OCI-M1 (cell line): Measurements from ENCODE around the gene CFAP161.
"Not testable (repeated sequence)": the region's sequence is repeated elsewhere in the genome, so short reads cannot be mapped to it uniquely, and the experiment has no call there.

ENCODE experiments used
- DNase-seq: peaks from one replicate; lab custom pipeline; 2025; lab: John Stamatoyannopoulos, UW

Gene CFAP161

DNA sequence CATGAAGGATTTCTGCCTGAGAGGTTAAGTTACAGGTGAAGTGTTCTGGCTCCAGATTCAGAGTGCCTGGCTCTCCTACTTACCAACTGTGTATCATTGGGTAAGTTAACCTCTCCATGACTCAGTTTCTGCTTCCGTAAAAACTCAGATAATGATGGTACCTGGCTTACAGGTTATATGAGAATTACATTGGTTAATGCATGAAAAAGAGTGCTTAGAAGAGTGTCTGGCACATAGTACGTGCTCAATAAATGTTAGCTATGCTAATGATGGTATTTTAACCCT is 23.8 kb downstream of the CFAP161 start:
- no peak for DNase-seq

DNA sequence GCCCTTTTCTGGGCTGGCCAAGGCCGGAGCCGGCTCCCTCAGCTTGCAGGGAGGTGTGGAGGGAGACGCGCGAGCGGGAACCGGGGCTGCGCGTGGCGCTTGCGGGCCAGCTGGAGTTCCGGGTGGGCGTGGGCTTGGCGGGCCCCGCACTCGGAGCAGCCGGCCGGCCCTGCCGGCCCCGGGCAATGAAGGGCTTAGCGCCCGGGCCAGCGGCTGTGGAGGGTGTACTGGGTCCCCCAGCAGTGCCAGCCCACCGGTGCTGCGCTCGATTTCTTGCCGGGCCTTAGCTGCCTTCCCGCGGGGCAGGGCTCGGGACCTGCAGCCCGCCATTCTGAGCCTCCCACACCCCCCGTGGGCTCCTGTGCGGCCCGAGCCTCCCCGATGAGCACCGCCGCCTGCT is 24.5 kb downstream of the CFAP161 start:
- not testable (repeated sequence) for DNase-seq

DNA sequence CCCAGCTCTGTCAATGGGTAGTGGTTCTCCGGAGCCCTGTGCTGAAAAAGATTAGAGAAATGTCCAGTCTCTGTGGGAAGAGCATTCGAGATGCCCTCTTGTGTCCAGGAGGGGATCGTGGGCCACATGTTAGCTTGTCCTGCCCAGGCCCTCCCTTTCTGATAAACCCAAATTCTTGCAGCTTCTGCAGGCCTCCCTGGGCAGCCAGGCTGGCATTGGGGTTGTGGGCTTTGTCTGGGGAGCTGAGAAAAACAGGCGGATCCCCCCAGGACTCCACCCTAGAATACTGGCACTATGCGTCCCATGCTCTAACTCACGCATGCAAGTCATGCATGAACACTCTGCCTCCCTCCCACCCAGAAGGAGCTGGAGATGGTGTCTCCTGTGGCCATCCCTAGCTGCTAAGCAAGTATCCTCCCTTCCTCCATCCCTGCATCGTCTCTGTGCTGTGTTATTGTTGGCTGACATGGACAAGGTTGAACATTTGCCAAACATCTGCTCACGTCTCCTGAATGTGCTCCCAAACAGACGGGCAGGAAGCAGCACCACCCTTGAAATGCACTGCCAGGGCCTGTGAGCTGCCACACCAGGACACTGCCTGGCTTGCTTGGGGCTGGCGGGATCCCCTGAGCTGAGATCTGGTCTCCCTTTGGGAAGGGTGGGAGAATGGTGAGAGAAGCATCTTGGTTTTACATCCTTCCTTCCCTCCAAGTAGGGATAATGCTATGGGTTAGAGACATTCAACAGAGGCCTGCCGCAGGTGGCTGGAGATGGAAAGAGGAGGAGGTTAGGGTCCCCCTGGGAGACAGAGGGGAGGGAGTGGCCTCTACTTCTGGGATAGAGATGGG is 26.5 kb downstream of the CFAP161 start:
- DNase-seq: no peak

DNA sequence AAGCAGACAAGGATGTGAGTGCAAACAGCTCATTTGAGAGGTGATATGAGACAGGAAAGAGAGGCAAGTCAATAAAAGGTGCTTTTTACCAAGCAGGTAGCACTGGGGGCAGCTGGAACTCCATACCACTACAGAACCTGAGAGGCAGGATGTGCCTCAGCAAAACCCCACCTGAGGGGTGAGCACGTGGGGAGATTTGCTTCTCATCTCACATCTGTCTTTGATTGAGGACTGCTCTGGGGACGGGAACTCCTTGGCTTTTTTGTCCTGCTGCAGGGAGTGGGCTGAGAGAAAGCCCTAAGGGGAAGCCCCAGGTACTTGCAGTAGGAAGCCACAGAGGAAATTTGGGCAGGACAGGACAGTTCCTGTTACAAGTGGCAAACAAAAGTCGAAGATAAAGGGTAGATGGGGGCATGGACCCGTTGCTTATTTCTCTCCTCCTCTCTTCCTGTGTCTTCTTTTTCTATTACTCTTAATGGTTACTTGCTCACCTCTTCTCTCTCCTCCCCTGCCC is 27.1 kb downstream of the CFAP161 start:
- no peak for DNase-seq

GRCh38 chr15:81161851-81162250 is 27.8 kb downstream of the CFAP161 start:
- DNase-seq: no peak

DNA sequence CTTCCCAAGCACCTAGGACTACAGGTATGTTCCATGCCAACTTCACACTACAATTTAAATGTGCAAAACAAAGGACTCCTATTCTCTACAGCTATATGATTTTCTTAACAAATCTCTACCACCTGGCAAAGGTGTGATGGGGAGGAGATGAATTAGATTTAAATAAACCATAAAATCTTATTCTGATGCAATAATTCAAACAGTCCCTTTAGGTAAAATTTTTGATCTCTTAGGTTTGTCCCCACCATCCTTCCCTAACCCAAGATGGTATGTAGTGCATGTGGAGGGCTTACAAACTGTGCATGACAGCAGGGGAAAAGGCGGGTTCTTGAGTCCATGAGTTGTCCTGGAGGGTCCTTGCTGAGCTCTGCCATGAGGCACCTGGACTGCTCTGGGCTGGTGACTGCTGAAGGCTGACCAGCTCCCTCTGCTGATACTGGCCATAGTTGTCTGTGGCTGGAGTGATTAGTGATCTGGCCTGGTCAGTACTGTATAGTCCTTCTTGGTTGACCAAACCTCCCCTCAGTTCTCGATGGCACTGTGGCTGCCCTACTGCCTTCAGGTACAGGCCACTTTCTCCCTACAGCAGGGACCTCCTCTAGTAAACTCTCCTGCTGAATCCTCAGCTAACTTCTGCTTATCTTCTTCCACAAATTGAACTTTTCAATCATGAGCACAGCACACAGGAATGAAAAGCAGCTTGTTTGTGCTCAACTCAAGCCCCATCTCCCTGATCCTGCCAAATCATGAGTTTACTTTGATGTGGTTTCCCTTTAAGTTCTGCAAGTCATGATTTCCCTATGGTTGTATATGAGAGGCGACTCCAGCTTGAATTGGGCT is 30.1 kb downstream of the CFAP161 start:
- DNase-seq: peak; percentile 91

- no peak for DNase-seq
Measured at GRCh38 chr15:81165535-81165934, 31.5 kb downstream of the CFAP161 start.

GRCh38 chr15:81166636-81167305 is 32.7 kb downstream of the CFAP161 start:
- DNase-seq: peak; percentile 50

- DNase-seq: no peak
Measured at GRCh38 chr15:81168131-81168526, 34.1 kb downstream of the CFAP161 start.

DNA sequence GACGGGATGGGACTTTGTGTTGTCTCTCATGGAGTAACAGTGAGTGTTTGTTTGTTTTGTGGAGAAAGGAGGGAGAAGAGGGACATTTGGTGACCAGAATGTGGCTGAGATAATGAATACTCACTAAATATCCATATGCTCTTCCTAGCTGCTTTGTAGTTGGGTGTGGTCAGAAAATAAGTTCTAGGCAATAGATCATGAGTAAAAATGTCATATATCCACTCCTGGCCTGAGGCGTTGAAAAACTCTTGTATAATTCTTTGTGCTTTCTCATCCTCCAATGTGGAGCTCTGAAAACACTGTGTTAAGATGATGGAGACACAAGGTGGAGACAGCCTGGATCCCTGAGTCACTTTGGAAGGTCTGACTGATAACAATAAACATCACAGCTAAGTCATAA is 34.6 kb downstream of the CFAP161 start:
- DNase-seq: no peak

DNA sequence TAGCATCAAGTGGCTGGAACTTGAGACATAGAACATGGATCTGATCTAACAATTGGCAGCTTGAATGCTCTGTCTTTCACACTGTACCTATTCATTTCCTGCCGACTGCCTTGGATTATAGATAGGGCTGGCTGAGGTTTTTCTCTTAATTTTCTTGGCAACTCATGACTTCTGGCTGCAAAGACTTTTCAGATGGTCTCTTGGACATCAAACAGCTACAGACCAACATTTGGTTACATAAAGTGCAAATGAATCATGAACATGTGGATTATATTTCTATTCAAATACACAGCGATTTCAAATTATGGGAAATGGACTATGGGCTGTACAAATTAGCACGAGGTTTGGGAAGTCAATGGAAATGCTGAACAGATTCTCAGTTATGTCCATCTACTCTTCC is 36.4 kb downstream of the CFAP161 start:
- peak; percentile 14 for DNase-seq

DNA sequence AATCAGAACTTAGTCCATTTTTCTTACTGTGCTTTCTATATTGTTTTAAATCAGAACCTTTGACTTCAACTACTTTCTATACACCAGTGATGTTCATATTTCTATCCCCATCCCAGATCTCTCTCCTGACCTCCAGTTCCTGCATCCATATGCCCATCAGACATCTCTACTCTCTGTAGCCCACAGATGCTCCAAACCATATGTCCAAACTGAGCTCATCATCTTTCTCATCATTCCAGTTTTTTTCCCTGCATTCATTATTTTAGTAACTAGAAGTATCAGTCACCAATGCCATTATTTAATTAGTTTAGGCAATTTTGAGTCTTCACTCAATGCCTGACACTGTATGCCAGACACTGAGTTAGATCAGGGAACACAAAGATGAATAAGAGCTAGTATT is 37.2 kb downstream of the CFAP161 start:
- no peak for DNase-seq

- DNase-seq: no peak
Measured at GRCh38 chr15:81174125-81174791, 40.2 kb downstream of the CFAP161 start.

DNA sequence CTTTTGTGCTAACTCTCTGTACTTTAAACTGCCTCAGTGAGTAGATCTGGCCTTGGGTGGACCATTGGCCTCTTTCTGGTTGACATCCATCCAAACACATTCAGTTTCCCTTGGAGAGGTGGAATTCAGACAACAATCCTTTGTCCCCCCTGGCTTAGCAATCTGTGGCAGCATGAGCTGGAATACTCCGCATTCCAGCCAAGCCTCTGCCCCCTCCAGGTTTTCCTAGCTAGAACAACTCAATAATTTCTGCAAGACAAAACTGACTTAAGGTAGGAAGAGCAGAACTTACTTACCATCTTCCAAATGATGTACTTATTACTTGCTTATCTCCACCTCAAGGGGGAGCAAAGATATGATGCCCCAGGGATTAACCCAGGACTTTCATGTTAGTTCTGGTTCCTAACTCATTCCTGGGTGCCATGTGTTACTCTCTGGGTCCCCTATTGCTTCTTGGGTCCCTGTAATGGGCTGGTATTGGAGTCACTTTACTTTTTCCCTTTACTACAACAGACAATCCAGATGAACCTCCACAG is 40.8 kb downstream of the CFAP161 start:
- no peak for DNase-seq

GRCh38 chr15:81175496-81175895 is 41.4 kb downstream of the CFAP161 start:
- DNase-seq: no peak

GRCh38 chr15:81176291-81176893 is 42.3 kb downstream of the CFAP161 start:
- no peak for DNase-seq

GRCh38 chr15:81178365-81178764 is 44.3 kb downstream of the CFAP161 start:
- no peak for DNase-seq

- DNase-seq: no peak
Measured at GRCh38 chr15:81181220-81181619, 47.1 kb downstream of the CFAP161 start.

- DNase-seq: no peak
Measured at GRCh38 chr15:81182031-81182755, 48.1 kb downstream of the CFAP161 start.

GRCh38 chr15:81182756-81183438 is 48.8 kb downstream of the CFAP161 start:
- no peak for DNase-seq
